GM19238 (cell line): Measurements from ENCODE around the gene RBPJL.

Source experiments
- DNase-seq: peaks from one replicate; pipeline ENCODE4 v3.0.0; 2011; ENCODE audit warnings: low spot score; ENCODE audit not compliant: insufficient read length

The RBPJL gene

GRCh38 chr20:45316150-45317080 lies 9.8 kb downstream of the RBPJL start:
- DNase-seq, result no peak

DNA sequence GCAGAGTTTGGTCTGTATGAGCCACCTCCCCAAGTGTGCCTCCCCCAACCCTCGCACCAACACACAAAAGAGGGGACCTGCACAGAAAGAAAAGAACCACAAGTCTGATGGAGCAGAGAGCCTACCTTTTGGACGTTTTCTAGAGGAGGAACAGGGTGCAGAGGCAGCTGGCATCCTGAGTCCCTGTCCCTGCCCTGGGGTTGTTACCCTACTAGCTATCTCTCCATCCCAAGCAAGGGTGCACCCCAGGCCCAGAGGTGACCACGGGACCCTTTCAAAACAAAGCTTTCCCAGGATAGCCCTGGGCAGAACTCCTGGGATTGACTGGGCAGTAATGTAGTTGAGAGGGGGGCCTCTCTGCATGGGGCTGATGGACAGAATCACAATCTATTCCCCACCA lies 11.2 kb downstream of the RBPJL start:
- no peak for DNase-seq

DNA sequence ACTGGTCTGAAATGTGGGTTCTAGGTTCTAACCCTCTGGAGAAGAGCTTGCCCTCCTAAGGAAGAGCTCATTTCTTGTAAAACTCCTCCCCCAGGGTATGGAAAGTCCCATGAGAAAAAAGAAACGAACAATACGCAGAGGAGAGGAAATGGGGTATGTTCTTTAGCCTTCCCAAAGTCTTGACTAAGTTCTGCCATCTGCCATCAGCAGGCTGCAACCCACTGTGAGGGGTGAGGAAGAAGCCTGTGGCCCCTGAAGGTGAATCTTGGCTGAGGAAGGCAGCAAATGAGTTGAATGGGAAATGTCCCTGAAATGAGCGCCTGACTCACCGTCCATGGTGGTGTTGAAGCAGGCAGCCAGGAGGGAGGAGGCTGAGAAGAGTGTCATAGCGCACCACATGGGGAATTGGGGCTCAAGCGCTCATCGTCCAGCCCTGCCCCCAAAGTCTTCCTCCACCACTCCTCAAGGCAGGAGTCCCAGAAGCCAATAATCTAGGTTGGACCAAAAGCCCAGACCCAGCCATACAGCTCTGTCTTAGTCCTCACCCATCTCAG lies 11.8 kb downstream of the RBPJL start:
- DNase-seq, result no peak

GRCh38 chr20:45318948-45319347 lies 12.3 kb downstream of the RBPJL start:
- no peak for DNase-seq

DNA sequence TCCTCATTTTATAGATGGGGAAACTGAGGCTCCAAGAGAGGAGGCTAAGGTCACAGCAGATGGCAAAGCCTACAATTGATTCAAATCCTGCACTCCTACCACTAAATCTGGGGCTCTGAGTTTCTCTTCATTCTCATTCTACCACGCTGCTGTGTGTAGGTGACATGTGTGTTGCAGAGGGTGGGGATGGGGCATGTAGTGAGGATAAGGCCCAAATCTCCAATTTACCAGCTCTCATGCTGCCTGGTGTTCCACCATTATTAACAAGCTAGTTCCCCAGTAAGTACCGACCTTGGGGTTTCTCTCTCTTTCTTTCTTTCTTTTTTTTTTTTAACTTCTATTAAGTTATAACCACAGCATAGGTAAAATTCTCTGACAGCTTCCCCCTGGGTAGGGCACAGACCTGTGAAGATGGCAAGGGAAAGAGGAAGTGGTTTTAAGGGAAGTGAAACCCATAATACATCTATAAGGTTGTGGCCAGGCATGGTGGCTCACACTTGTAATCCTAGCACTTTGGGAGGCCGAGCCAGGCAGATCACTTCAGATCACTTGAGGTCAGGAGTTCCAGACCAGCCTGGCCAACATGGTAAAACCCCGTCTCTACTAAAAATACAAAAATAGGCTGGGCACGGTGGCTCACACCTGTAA lies 14.4 kb downstream of the RBPJL start:
- peak; percentile 32 for DNase-seq

- no peak for DNase-seq
These were observed 16.3 kb downstream of the RBPJL start for GRCh38 chr20:45322952-45323383.

GRCh38 chr20:45323731-45324130 lies 17.1 kb downstream of the RBPJL start:
- DNase-seq, result no peak

- DNase-seq, result no peak
These were observed 18.7 kb downstream of the RBPJL start for GRCh38 chr20:45325371-45325770.

- DNase-seq, result no peak
These were observed 21.8 kb downstream of the RBPJL start for GRCh38 chr20:45328451-45328850.

- no peak for DNase-seq
These were observed 23.1 kb downstream of the RBPJL start for GRCh38 chr20:45329497-45330319.

GRCh38 chr20:45330476-45330875 lies 23.8 kb downstream of the RBPJL start:
- no peak for DNase-seq

DNA sequence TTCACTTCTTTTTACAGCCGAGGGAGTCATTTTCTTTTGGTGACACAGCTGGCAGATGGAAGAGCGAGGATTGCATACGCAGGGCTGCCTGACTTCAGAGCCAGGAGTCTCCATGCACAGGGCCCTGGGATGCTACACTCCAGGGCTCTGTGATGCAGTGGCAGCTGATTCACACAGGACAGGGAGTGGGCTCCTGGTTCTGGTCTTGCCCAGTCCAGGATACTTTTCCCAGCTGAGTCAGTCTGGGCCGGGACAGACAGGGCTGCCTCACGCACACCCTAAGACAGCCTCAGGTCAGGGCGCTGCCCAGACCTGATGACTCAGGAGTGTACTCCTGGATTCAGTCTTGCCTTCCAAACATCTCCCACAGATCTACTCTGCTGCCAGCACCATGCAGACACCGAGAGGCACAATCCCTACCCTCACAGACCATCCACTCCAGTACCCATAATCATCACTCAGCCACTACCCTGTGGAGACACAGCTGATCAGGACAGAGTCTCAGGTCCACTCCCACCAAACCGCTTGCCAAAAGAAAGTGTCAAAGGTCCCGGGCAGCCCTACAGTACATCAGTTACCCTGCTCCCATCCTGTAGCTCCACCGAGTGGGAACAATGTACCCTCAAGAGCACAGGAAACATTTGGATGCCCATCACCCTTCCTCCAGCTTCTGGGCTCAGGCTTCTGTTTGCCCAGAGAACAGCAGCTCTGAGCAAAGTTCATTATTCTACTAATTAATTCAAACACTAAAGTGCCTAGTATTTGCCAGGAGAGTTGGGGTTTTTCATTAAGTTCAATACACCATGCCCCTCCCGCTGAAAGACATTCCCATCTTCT lies 30.1 kb downstream of the RBPJL start:
- DNase-seq, result no peak

DNA sequence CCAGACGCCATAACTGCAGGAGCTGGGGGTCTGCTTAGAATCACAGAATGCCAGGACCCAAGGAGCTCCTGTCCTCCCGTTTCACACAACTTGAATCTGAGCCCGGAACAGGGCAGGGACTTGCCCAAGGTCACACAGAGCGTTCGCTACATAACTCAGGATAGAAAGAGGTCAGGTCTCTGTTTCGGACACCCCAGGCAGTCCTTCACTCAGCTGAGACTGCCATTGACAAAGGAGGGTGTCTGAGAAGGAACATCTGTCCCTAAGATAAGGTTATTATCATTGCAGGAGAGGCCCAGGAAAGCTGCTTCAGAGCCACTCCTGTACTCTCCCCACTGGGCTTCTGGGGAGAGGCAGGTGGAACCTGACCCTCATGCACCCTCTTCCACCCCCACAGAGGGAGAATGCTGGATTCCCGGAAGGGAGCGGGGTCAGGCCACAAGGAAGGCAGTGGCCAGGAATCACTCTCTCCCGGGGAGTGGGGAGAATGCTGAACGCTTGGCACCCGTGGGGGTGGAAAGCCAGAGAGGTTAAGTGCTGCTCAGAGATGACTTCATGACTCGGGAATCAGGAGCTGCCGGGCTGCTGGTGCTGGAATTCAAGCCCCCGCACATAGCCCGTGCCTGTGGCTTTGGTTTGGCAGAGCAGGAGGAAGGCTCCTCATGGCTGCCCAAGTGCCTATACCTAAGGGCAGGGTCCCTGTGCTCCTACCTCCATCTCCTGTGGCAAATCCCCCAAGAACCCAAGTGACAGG lies 30.9 kb downstream of the RBPJL start:
- DNase-seq, result no peak

- DNase-seq, result no peak
These were observed 31.7 kb downstream of the RBPJL start for GRCh38 chr20:45338121-45339030.

DNA sequence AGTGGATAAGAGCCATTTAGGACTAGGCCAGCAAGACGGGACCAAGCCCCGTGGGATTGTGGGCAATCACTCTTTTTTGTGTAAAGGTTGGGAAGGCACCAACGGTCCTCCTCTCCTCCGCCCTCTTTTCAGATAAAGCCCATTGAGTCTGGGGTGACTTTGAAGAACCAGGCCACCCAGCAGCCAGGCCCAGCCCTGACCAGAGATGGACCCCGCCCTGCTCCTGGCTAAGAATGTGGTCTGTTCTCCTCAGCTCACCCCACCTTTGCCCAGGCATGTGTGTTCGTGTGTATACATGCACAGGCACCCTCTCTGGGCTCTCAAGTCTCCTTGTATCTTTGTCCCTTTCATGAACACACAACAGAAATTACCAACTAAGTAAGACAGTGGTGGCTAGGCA lies 32.4 kb downstream of the RBPJL start:
- no peak for DNase-seq

GRCh38 chr20:45339799-45340198 lies 33.2 kb downstream of the RBPJL start:
- DNase-seq, result no peak

DNA sequence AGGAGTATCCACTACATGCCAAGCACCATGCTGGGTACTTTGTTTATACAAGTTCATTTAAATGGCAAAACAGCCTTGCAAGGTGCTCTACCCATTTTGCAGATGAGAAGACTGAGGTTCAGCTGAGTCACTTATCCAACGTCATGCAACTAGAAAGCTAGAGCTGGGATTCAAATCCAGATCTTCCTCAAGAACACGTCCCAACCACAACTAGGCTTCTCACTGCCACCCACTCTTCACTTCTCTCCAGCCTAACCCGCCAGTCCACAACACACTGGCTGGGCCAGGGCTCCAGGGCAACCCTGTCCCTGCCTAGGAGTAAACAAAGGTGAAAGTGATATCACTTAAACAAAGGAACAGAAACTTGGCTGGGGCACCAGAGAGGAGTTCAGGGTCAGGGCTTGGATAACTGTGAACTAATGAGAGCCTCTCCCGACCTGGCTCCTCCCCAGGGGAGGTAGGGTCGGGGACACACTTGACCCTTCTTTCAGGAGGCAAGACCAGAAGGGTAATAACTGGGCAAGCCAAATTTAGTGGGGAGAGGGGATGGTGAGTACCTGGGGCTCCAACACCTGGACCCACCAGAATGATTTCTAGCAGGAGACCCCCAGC lies 33.7 kb downstream of the RBPJL start:
- no peak for DNase-seq

- no peak for DNase-seq
These were observed 34.3 kb downstream of the RBPJL start for GRCh38 chr20:45340951-45341350.

DNA sequence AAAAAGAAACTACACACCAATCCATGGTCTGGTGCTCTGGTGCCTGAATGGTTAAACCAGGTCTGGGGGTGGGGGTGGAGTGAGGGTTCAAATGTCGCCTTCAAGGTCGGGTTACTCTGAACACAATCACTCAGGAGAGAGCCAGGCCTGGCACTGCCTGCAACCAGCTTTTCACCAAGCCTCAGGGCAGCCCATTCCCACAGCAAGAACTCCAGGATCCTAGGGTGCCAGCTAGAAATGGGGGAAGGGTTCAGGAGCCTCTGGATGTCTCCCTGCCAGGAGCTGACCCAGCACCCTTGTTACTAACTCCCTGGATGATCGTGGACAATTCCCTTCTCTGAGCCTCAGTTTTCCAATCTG lies 34.9 kb downstream of the RBPJL start:
- DNase-seq, result no peak
